DMS153 (cell line): ENCODE measurements around the gene MICB.
"Not testable (repeated sequence)": the region's sequence is repeated elsewhere in the genome, so short reads cannot be mapped to it uniquely, and the experiment has no call there.

Source experiments
- DNase-seq: peaks from one replicate; lab custom pipeline; 2025; lab: John Stamatoyannopoulos, UW

The MICB gene

GRCh38 chr6:31541059-31541657, 43.2 kb downstream of the MICB start:
- no peak for DNase-seq

- DNase-seq = peak; percentile 97
Observed at GRCh38 chr6:31541658-31542521, 43.9 kb downstream of the MICB start, which contains the start of gene DDX39B. Gene DDX39B (minus strand): TSS chr6:31542003. CDS start chr6:31540532, 1,471 bp downstream.

GRCh38 chr6:31543639-31544038, 45.7 kb downstream of the MICB start:
- no peak for DNase-seq

GRCh38 chr6:31544676-31545075, 46.7 kb downstream of the MICB start:
- DNase-seq = no peak

- no peak for DNase-seq
Observed at GRCh38 chr6:31545291-31545690, 47.3 kb downstream of the MICB start.

GRCh38 chr6:31546339-31546957, 48.5 kb downstream of the MICB start, which contains the start of gene ATP6V1G2:
Gene ATP6V1G2 (minus strand): TSS chr6:31546608. CDS start chr6:31546559, 49 bp downstream.
- peak; percentile 95 for DNase-seq

GRCh38 chr6:31546958-31547726, 49.2 kb downstream of the MICB start, which contains the start of gene NFKBIL1:
Gene NFKBIL1 (plus strand): TSS chr6:31547608. CDS start chr6:31547695, 87 bp downstream.
- peak; percentile 92 for DNase-seq

- no peak for DNase-seq
Observed at GRCh38 chr6:31547727-31548543, 50.0 kb downstream of the MICB start.

GRCh38 chr6:31548544-31548873, 50.6 kb downstream of the MICB start:
- no peak for DNase-seq

GRCh38 chr6:31551371-31551770, 53.4 kb downstream of the MICB start:
- DNase-seq = not testable (repeated sequence)

- DNase-seq = no peak
Observed at GRCh38 chr6:31556307-31556706, 58.4 kb downstream of the MICB start.

- DNase-seq = no peak
Observed at GRCh38 chr6:31557443-31558317, 59.7 kb downstream of the MICB start.

GRCh38 chr6:31558318-31558625, 60.3 kb downstream of the MICB start:
- no peak for DNase-seq

GRCh38 chr6:31558631-31559500, 60.9 kb downstream of the MICB start:
- DNase-seq = no peak

- no peak for DNase-seq
Observed at GRCh38 chr6:31559606-31559957, 61.6 kb downstream of the MICB start.

- no peak for DNase-seq
Observed at GRCh38 chr6:31559958-31560696, 62.2 kb downstream of the MICB start.

GRCh38 chr6:31560697-31561058, 62.7 kb downstream of the MICB start:
- DNase-seq = no peak
